Immature natural killer cell (primary cell): ENCODE measurements around the gene POLR1A. TPM values are rescaled to one million over a fixed set of nuclear protein-coding genes. Genes with fewer than 3 reads are reported as not detected.

Experiments
- DNase-seq, 3 donors: peaks; one replicate each; pipeline ENCODE4 v3.0.0; 2022; ENCODE audit warnings: mixed read lengths in 1 of 3
- H3K27ac Mint-ChIP-seq, 6 donors: one replicate each; pipeline ENCODE4 v1.8.0; 2020; ENCODE audit warnings: mixed read lengths in 6 of 6, mild to moderate bottlenecking in 5 of 6, inconsistent platforms in 4 of 6, moderate library complexity in 3 of 6
- H3K27me3 Mint-ChIP-seq, 3 donors: one replicate each; pipeline ENCODE4 v1.8.0; 2020 to 2021; ENCODE audit warnings: low read depth in 3 of 3, mild to moderate bottlenecking in 3 of 3, mixed read lengths in 3 of 3, moderate library complexity in 3 of 3, inconsistent platforms in 1 of 3
- H3K36me3 Mint-ChIP-seq, 3 donors: one replicate each; pipeline ENCODE4 v1.8.0; 2020; ENCODE audit warnings: mixed read lengths in 3 of 3, inconsistent platforms in 2 of 3, mild to moderate bottlenecking in 2 of 3
- H3K4me1 Mint-ChIP-seq, 2 donors: one replicate each; pipeline ENCODE4 v1.8.0; 2020; ENCODE audit warnings: inconsistent platforms in 2 of 2, mild to moderate bottlenecking in 2 of 2, mixed read lengths in 2 of 2, moderate library complexity in 1 of 2
- H3K4me3 Mint-ChIP-seq, 5 donors: one replicate each; pipeline ENCODE4 v1.8.0; 2020; ENCODE audit warnings: mild to moderate bottlenecking in 5 of 5, mixed read lengths in 5 of 5, inconsistent platforms in 3 of 5, moderate library complexity in 3 of 5
- H3K9me3 Mint-ChIP-seq, 6 donors: one replicate each; pipeline ENCODE4 v1.8.0; 2020; ENCODE audit warnings: mild to moderate bottlenecking in 6 of 6, mixed read lengths in 6 of 6, inconsistent platforms in 4 of 6, moderate library complexity in 3 of 6
- polyA plus RNA-seq, 3 donors: library from polyadenylated mRNA; unstranded; fragments of 300-500 nt; fragmentation: Illumina TruSeq; gene quantifications; one replicate each; pipeline ENCODE4 v1.2.3, GENCODE V29; 2021

POLR1A gene
- polyA plus RNA-seq, 3 donors from 2014 or later: 1.0 to 7.2 (median 3.1) TPM

GRCh38 chr2:86015699-86016098 is 90.0 kb downstream of the POLR1A start:
- peaks cover 0 to 2% (median 2%) of the 10 kb centered on the region in 3 donors for H3K27me3 Mint-ChIP-seq
- peak overlapping the region in 1 of 6 donors; percentile 14 for H3K27ac Mint-ChIP-seq
- DNase-seq: no peak
- H3K4me3 Mint-ChIP-seq: no peak overlapping the region
- peaks cover 0 to 6% of the 10 kb centered on the region in 2 donors for H3K4me1 Mint-ChIP-seq
- peaks cover 0 to 7% (median 0%) of the 10 kb centered on the region in 6 donors for H3K9me3 Mint-ChIP-seq
- H3K36me3 Mint-ChIP-seq: peaks cover 0 to 13% (median 0%) of the 10 kb centered on the region in 3 donors

GRCh38 chr2:86015006-86015405 is 90.7 kb downstream of the POLR1A start:
- Mint-ChIP-seq H3K36me3 (peaks cover 0 to 13% (median 0%) of the 10 kb centered on the region in 3 donors), H3K4me1 (peaks cover 0 to 6% of the 10 kb centered on the region in 2 donors), H3K4me3 (no peak overlapping the region), H3K9me3 (peaks cover 0 to 7% (median 0%) of the 10 kb centered on the region in 6 donors), H3K27ac (peak overlapping the region in 2 of 6 donors; percentile 16 to 17), H3K27me3 (peaks cover 0 to 4% (median 2%) of the 10 kb centered on the region in 3 donors)
- DNase-seq: no peak

GRCh38 chr2:86014493-86014892 is 91.2 kb downstream of the POLR1A start:
- Mint-ChIP-seq H3K4me1 (peaks cover 0 to 6% of the 10 kb centered on the region in 2 donors), H3K36me3 (peaks cover 0 to 13% (median 0%) of the 10 kb centered on the region in 3 donors), H3K27me3 (peaks cover 0 to 4% (median 2%) of the 10 kb centered on the region in 3 donors), H3K4me3 (no peak overlapping the region), H3K9me3 (peaks cover 0 to 7% (median 0%) of the 10 kb centered on the region in 6 donors), H3K27ac (no peak overlapping the region)
- no peak for DNase-seq

GRCh38 chr2:86012007-86012712 is 93.5 kb downstream of the POLR1A start:
- H3K9me3 Mint-ChIP-seq: peaks cover 0 to 7% (median 0%) of the 10 kb centered on the region in 6 donors
- H3K4me3 Mint-ChIP-seq: no peak overlapping the region
- peaks cover 0 to 4% of the 10 kb centered on the region in 2 donors for H3K4me1 Mint-ChIP-seq
- peak overlapping the region in 1 of 6 donors; percentile 51 for H3K27ac Mint-ChIP-seq
- H3K27me3 Mint-ChIP-seq: peaks cover 2 to 4% (median 2%) of the 10 kb centered on the region in 3 donors
- peaks cover 0 to 13% (median 0%) of the 10 kb centered on the region in 3 donors for H3K36me3 Mint-ChIP-seq
- DNase-seq: no peak

- Mint-ChIP-seq H3K27me3 (peaks cover 2 to 4% (median 2%) of the 10 kb centered on the region in 3 donors), H3K9me3 (peaks cover 0 to 7% (median 0%) of the 10 kb centered on the region in 6 donors), H3K36me3 (peaks cover 0 to 13% (median 0%) of the 10 kb centered on the region in 3 donors), H3K4me1 (peaks cover 0 to 2% of the 10 kb centered on the region in 2 donors), H3K27ac (no peak overlapping the region), H3K4me3 (no peak overlapping the region)
- no peak for DNase-seq
Measured at GRCh38 chr2:86011449-86011941, 94.2 kb downstream of the POLR1A start.

- H3K9me3 Mint-ChIP-seq: peaks cover 0 to 7% (median 0%) of the 10 kb centered on the region in 6 donors
- no peak overlapping the region for H3K27ac Mint-ChIP-seq
- peaks cover 2 to 7% (median 2%) of the 10 kb centered on the region in 3 donors for H3K27me3 Mint-ChIP-seq
- peaks cover 0 to 2% of the 10 kb centered on the region in 2 donors for H3K4me1 Mint-ChIP-seq
- no peak overlapping the region for H3K4me3 Mint-ChIP-seq
- H3K36me3 Mint-ChIP-seq: peaks cover 0 to 10% (median 0%) of the 10 kb centered on the region in 3 donors
- DNase-seq: no peak
Measured at GRCh38 chr2:86010083-86010482, 95.6 kb downstream of the POLR1A start.

GRCh38 chr2:86006524-86006923 is 99.2 kb downstream of the POLR1A start:
- Mint-ChIP-seq H3K4me1 (peaks cover 0 to 2% of the 10 kb centered on the region in 2 donors), H3K36me3 (no peaks in the 10 kb centered on the region), H3K27ac (no peak overlapping the region), H3K4me3 (no peak overlapping the region), H3K27me3 (peaks cover 0 to 12% (median 3%) of the 10 kb centered on the region in 3 donors), H3K9me3 (no peaks in the 10 kb centered on the region)
- DNase-seq: no peak

GRCh38 chr2:86003967-86004366 is 101.7 kb downstream of the POLR1A start:
- H3K27ac Mint-ChIP-seq: no peak overlapping the region
- H3K4me1 Mint-ChIP-seq: peaks cover 23 to 24% of the 10 kb centered on the region in 2 donors
- DNase-seq: no peak
- H3K27me3 Mint-ChIP-seq: peaks cover 0 to 13% (median 3%) of the 10 kb centered on the region in 3 donors
- no peaks in the 10 kb centered on the region for H3K36me3 Mint-ChIP-seq
- no peak overlapping the region for H3K4me3 Mint-ChIP-seq
- H3K9me3 Mint-ChIP-seq: no peaks in the 10 kb centered on the region

- no peak for DNase-seq
- Mint-ChIP-seq H3K4me3 (no peak overlapping the region), H3K9me3 (no peaks in the 10 kb centered on the region), H3K27ac (peak overlapping the region in 1 of 6 donors; percentile 2), H3K4me1 (peaks cover 27 to 30% of the 10 kb centered on the region in 2 donors), H3K27me3 (peaks cover 0 to 13% (median 2%) of the 10 kb centered on the region in 3 donors), H3K36me3 (no peaks in the 10 kb centered on the region)
Measured at GRCh38 chr2:86003104-86003503, 102.6 kb downstream of the POLR1A start.

GRCh38 chr2:86002375-86002774 is 103.3 kb downstream of the POLR1A start:
- Mint-ChIP-seq H3K4me1 (peaks cover 28 to 35% of the 10 kb centered on the region in 2 donors), H3K27me3 (peaks cover 0 to 13% (median 2%) of the 10 kb centered on the region in 3 donors), H3K36me3 (no peaks in the 10 kb centered on the region), H3K4me3 (no peak overlapping the region), H3K27ac (no peak overlapping the region), H3K9me3 (no peaks in the 10 kb centered on the region)
- no peak for DNase-seq

GRCh38 chr2:86001326-86001725 is 104.4 kb downstream of the POLR1A start:
- peaks cover 0 to 13% (median 2%) of the 10 kb centered on the region in 3 donors for H3K27me3 Mint-ChIP-seq
- H3K36me3 Mint-ChIP-seq: no peaks in the 10 kb centered on the region
- peak overlapping the region in 2 of 6 donors; percentile 35 to 73 for H3K27ac Mint-ChIP-seq
- peaks cover 39 to 43% of the 10 kb centered on the region in 2 donors for H3K4me1 Mint-ChIP-seq
- H3K9me3 Mint-ChIP-seq: no peaks in the 10 kb centered on the region
- no peak for DNase-seq
- H3K4me3 Mint-ChIP-seq: no peak overlapping the region

GRCh38 chr2:86000938-86001312 is 104.8 kb downstream of the POLR1A start:
- peaks cover 0 to 10% (median 2%) of the 10 kb centered on the region in 3 donors for H3K27me3 Mint-ChIP-seq
- peak overlapping the region in 5 of 6 donors; percentile 35 to 88 (median 62) for H3K27ac Mint-ChIP-seq
- peaks cover 39 to 47% of the 10 kb centered on the region in 2 donors for H3K4me1 Mint-ChIP-seq
- H3K36me3 Mint-ChIP-seq: no peaks in the 10 kb centered on the region
- no peak for DNase-seq
- no peaks in the 10 kb centered on the region for H3K9me3 Mint-ChIP-seq
- H3K4me3 Mint-ChIP-seq: no peak overlapping the region

- Mint-ChIP-seq H3K4me3 (peak overlapping the region in 3 of 5 donors; percentile 13 to 65 (median 51)), H3K4me1 (peaks cover 42 to 53% of the 10 kb centered on the region in 2 donors), H3K27ac (peak overlapping the region; percentile 73 to 90 (median 86)), H3K27me3 (peaks cover 2 to 8% (median 2%) of the 10 kb centered on the region in 3 donors), H3K9me3 (no peaks in the 10 kb centered on the region), H3K36me3 (no peaks in the 10 kb centered on the region)
- DNase-seq: no peak
Measured at GRCh38 chr2:86000131-86000937, 105.4 kb downstream of the POLR1A start.
